Activated gamma-delta T cell (primary cell): Measurements from ENCODE around the gene SDC1.

ENCODE experiments used
- DNase-seq: peaks from one replicate; lab custom pipeline; 2025; lab: John Stamatoyannopoulos, UW

The SDC1 gene

GRCh38 chr2:20184067-20184938 is 40.6 kb downstream of the SDC1 start:
- DNase-seq = no peak

GRCh38 chr2:20183373-20183772 is 41.6 kb downstream of the SDC1 start:
- DNase-seq = no peak

GRCh38 chr2:20182241-20182931 is 42.5 kb downstream of the SDC1 start:
- no peak for DNase-seq

GRCh38 chr2:20181761-20182160 is 43.2 kb downstream of the SDC1 start:
- DNase-seq = no peak

- no peak for DNase-seq
Observed at GRCh38 chr2:20180676-20181648, 44.0 kb downstream of the SDC1 start.

- DNase-seq = no peak
Observed at GRCh38 chr2:20179755-20180594, 45.0 kb downstream of the SDC1 start.

GRCh38 chr2:20179466-20179754 is 45.5 kb downstream of the SDC1 start:
- DNase-seq = no peak

- DNase-seq = no peak
Observed at GRCh38 chr2:20178666-20179465, 46.1 kb downstream of the SDC1 start.

GRCh38 chr2:20178249-20178607 is 46.7 kb downstream of the SDC1 start:
- DNase-seq = no peak

- no peak for DNase-seq
Observed at GRCh38 chr2:20177556-20178248, 47.2 kb downstream of the SDC1 start.

GRCh38 chr2:20176760-20177159 is 48.2 kb downstream of the SDC1 start:
- no peak for DNase-seq

GRCh38 chr2:20175931-20176330 is 49.0 kb downstream of the SDC1 start:
- no peak for DNase-seq

- no peak for DNase-seq
Observed at GRCh38 chr2:20175267-20175666, 49.7 kb downstream of the SDC1 start.

GRCh38 chr2:20174410-20174809 is 50.5 kb downstream of the SDC1 start:
- no peak for DNase-seq

GRCh38 chr2:20173496-20174402 is 51.2 kb downstream of the SDC1 start:
- no peak for DNase-seq

GRCh38 chr2:20173064-20173463 is 51.9 kb downstream of the SDC1 start:
- DNase-seq = no peak

- no peak for DNase-seq
Observed at GRCh38 chr2:20172273-20173055, 52.5 kb downstream of the SDC1 start.

- no peak for DNase-seq
Observed at GRCh38 chr2:20171445-20171977, 53.4 kb downstream of the SDC1 start.
